HS-27A (cell line): Measurements from ENCODE around the gene GRID1.
"Not testable (repeated sequence)": the region's sequence is repeated elsewhere in the genome, so short reads cannot be mapped to it uniquely, and the experiment has no call there.

Experiments
- DNase-seq: peaks from one replicate; pipeline ENCODE4 v3.0.0-alpha.2; 2012; ENCODE audit warnings: low read depth, missing footprints

Gene GRID1

GRCh38 chr10:85986777-85987176 is 379.8 kb downstream of the GRID1 start:
- DNase-seq, result no peak

- DNase-seq, result no peak
Observed at GRCh38 chr10:85983051-85983450, 383.5 kb downstream of the GRID1 start.

GRCh38 chr10:85979598-85979997 is 387.0 kb downstream of the GRID1 start:
- no peak for DNase-seq

- DNase-seq, result no peak
Observed at GRCh38 chr10:85978566-85979358, 387.8 kb downstream of the GRID1 start.

GRCh38 chr10:85977642-85978041 is 389.0 kb downstream of the GRID1 start:
- no peak for DNase-seq

GRCh38 chr10:85976267-85976793 is 390.3 kb downstream of the GRID1 start:
- DNase-seq, result no peak

- DNase-seq, result no peak
Observed at GRCh38 chr10:85971494-85971893, 395.1 kb downstream of the GRID1 start.

GRCh38 chr10:85967594-85967993 is 399.0 kb downstream of the GRID1 start:
- no peak for DNase-seq

GRCh38 chr10:85961479-85962067 is 405.0 kb downstream of the GRID1 start:
- no peak for DNase-seq

GRCh38 chr10:85961073-85961472 is 405.5 kb downstream of the GRID1 start:
- no peak for DNase-seq

- no peak for DNase-seq
Observed at GRCh38 chr10:85959239-85959638, 407.4 kb downstream of the GRID1 start.

- DNase-seq, result no peak
Observed at GRCh38 chr10:85950921-85951320, 415.7 kb downstream of the GRID1 start.

- no peak for DNase-seq
Observed at GRCh38 chr10:85946713-85947326, 419.8 kb downstream of the GRID1 start.

- DNase-seq, result no peak
Observed at GRCh38 chr10:85936161-85936560, 430.4 kb downstream of the GRID1 start.

- no peak for DNase-seq
Observed at GRCh38 chr10:85934586-85934985, 432.0 kb downstream of the GRID1 start.

GRCh38 chr10:85929993-85930392 is 436.6 kb downstream of the GRID1 start:
- not testable (repeated sequence) for DNase-seq

- no peak for DNase-seq
Observed at GRCh38 chr10:85927952-85928665, 438.5 kb downstream of the GRID1 start.

- DNase-seq, result no peak
Observed at GRCh38 chr10:85926986-85927385, 439.6 kb downstream of the GRID1 start.

GRCh38 chr10:85926136-85926535 is 440.5 kb downstream of the GRID1 start:
- no peak for DNase-seq

GRCh38 chr10:85925201-85925750 is 441.3 kb downstream of the GRID1 start:
- DNase-seq, result no peak

GRCh38 chr10:85924382-85925102 is 442.1 kb downstream of the GRID1 start:
- no peak for DNase-seq
